GM23338 (cell line): ENCODE measurements around the gene RPS3A. TPM values are rescaled to one million over a fixed set of nuclear protein-coding genes. Genes with fewer than 3 reads are reported as not detected.

Experiments used
- CREB1 ChIP-seq: fragments of 250-450 bp; sonication (Bioruptor Pico); IDR thresholded peaks from 2 replicates; pipeline ENCODE4 v1.5.0; 2020; ENCODE audit warnings: low read depth, mild to moderate bottlenecking, moderate library complexity
- EZH2 ChIP-seq: fragments of 200-600 bp; sonication (generic); IDR thresholded peaks from one replicate; pipeline ENCODE4 v1.8.0; 2017; ENCODE audit warnings: antibody characterized with exemption, mild to moderate bottlenecking, low read depth; ENCODE audit not compliant: unreplicated experiment
- EZH2phosphoT487 ChIP-seq: fragments of 200-600 bp; sonication (generic); IDR thresholded peaks from one replicate; pipeline ENCODE4 v1.8.1; 2018; ENCODE audit warnings: antibody characterized with exemption; ENCODE audit not compliant: unreplicated experiment
- JUNB ChIP-seq: IDR thresholded peaks from one replicate; pipeline ENCODE4 v1.6.1; 2016; ENCODE audit warnings: antibody characterized with exemption; ENCODE audit not compliant: unreplicated experiment
- NANOG ChIP-seq: IDR thresholded peaks from 2 replicates; pipeline ENCODE4 v1.6.1; 2016; ENCODE audit warnings: antibody characterized with exemption, borderline replicate concordance
- POLR2AphosphoS5 ChIP-seq: IDR thresholded peaks from 2 replicates; pipeline ENCODE4 v1.6.1; 2016; ENCODE audit warnings: antibody characterized with exemption, low read depth
- STAT1 ChIP-seq: IDR thresholded peaks from one replicate; pipeline ENCODE4 v1.6.1; 2016; ENCODE audit warnings: antibody characterized with exemption; ENCODE audit not compliant: unreplicated experiment
- ZNF114 ChIP-seq: fragments of 250-450 bp; sonication (Bioruptor Pico); IDR thresholded peaks from 2 replicates; pipeline ENCODE4 v1.5.0; 2020; ENCODE audit warnings: mild to moderate bottlenecking, moderate library complexity
- polyA plus RNA-seq: library from polyadenylated mRNA; unstranded; fragments of >200 nt; fragmentation: Nextera tagmentation; extraction: Ambion mirVana; gene quantifications from 2 replicates; pipeline ENCODE4 v1.2.1, GENCODE V29; 2016
- total RNA-seq: library from RNA; depleted of rRNA; stranded (reverse); fragments of >200 nt; shearing (Covaris generic); gene quantifications from 2 replicates; pipeline ENCODE4 v1.2.3, GENCODE V29; 2014
- TF ChIP-seq, protein P1 (sequence below): fragments of 250-450 bp; sonication (Bioruptor Pico); IDR thresholded peaks from 2 replicates; pipeline ENCODE4 v1.5.0; 2020; ENCODE audit warnings: mild to moderate bottlenecking, moderate library complexity
- TF ChIP-seq, protein P2 (sequence below): IDR thresholded peaks from 2 replicates; pipeline ENCODE4 v1.6.1; 2016; ENCODE audit warnings: antibody characterized with exemption
- TF ChIP-seq, protein P3 (sequence below): IDR thresholded peaks from one replicate; pipeline ENCODE4 v1.6.1; 2018; ENCODE audit warnings: antibody characterized with exemption; ENCODE audit not compliant: unreplicated experiment
- TF ChIP-seq, protein P4 (sequence below), 2 experiments: fragments of 200-600 bp in 1 of 2; sonication (generic) in 1 of 2; conservative IDR thresholded peaks; 2 replicates each; pipeline versions ENCODE4 v1.5.1 to v1.6.1; 2016 to 2017; ENCODE audit warnings: antibody characterized with exemption in 2 of 2, low read depth in 2 of 2, mild to moderate bottlenecking in 2 of 2, moderate library complexity in 1 of 2

RPS3A gene
- total and polyA plus RNA-seq, 2 experiments from 2014 or later = 2,486 to 3,506 TPM

DNA sequence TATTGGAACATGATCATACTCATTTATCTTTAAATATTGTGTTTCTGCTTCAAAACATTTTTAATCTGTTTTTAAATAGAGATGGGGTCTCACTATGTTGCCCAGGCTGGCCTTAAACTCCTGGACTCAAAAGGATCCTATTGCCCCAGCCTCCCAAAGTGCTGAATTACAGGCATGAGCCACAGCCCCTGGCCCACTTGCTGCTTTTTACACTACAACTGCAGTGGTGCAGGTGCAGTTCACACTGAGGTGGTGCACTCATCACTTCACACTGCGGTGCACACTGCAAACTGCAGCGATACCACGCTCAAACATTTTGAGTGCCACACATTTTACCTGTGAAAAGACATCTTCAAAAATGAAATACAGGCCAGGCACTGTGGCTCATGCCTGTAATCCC lies 10.8 kb downstream of the RPS3A start (continued):
- TF ChIP-seq, protein P1, sequence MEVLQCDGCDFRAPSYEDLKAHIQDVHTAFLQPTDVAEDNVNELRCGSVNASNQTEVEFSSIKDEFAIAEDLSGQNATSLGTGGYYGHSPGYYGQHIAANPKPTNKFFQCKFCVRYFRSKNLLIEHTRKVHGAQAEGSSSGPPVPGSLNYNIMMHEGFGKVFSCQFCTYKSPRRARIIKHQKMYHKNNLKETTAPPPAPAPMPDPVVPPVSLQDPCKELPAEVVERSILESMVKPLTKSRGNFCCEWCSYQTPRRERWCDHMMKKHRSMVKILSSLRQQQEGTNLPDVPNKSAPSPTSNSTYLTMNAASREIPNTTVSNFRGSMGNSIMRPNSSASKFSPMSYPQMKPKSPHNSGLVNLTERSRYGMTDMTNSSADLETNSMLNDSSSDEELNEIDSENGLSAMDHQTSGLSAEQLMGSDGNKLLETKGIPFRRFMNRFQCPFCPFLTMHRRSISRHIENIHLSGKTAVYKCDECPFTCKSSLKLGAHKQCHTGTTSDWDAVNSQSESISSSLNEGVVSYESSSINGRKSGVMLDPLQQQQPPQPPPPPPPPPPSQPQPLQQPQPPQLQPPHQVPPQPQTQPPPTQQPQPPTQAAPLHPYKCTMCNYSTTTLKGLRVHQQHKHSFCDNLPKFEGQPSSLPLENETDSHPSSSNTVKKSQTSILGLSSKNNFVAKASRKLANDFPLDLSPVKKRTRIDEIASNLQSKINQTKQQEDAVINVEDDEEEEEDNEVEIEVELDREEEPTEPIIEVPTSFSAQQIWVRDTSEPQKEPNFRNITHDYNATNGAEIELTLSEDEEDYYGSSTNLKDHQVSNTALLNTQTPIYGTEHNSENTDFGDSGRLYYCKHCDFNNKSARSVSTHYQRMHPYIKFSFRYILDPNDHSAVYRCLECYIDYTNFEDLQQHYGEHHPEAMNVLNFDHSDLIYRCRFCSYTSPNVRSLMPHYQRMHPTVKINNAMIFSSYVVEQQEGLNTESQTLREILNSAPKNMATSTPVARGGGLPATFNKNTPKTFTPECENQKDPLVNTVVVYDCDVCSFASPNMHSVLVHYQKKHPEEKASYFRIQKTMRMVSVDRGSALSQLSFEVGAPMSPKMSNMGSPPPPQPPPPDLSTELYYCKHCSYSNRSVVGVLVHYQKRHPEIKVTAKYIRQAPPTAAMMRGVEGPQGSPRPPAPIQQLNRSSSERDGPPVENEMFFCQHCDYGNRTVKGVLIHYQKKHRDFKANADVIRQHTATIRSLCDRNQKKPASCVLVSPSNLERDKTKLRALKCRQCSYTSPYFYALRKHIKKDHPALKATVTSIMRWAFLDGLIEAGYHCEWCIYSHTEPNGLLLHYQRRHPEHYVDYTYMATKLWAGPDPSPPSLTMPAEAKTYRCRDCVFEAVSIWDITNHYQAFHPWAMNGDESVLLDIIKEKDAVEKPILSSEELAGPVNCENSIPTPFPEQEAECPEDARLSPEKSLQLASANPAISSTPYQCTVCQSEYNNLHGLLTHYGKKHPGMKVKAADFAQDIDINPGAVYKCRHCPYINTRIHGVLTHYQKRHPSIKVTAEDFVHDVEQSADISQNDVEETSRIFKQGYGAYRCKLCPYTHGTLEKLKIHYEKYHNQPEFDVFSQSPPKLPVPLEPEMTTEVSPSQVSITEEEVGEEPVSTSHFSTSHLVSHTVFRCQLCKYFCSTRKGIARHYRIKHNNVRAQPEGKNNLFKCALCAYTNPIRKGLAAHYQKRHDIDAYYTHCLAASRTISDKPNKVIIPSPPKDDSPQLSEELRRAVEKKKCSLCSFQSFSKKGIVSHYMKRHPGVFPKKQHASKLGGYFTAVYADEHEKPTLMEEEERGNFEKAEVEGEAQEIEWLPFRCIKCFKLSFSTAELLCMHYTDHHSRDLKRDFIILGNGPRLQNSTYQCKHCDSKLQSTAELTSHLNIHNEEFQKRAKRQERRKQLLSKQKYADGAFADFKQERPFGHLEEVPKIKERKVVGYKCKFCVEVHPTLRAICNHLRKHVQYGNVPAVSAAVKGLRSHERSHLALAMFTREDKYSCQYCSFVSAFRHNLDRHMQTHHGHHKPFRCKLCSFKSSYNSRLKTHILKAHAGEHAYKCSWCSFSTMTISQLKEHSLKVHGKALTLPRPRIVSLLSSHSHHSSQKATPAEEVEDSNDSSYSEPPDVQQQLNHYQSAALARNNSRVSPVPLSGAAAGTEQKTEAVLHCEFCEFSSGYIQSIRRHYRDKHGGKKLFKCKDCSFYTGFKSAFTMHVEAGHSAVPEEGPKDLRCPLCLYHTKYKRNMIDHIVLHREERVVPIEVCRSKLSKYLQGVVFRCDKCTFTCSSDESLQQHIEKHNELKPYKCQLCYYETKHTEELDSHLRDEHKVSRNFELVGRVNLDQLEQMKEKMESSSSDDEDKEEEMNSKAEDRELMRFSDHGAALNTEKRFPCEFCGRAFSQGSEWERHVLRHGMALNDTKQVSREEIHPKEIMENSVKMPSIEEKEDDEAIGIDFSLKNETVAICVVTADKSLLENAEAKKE (CRISPR knock-in tag) = no peak
- no peak for TF ChIP-seq STAT1
- no peak for TF ChIP-seq EZH2phosphoT487
- TF ChIP-seq, protein P2, sequence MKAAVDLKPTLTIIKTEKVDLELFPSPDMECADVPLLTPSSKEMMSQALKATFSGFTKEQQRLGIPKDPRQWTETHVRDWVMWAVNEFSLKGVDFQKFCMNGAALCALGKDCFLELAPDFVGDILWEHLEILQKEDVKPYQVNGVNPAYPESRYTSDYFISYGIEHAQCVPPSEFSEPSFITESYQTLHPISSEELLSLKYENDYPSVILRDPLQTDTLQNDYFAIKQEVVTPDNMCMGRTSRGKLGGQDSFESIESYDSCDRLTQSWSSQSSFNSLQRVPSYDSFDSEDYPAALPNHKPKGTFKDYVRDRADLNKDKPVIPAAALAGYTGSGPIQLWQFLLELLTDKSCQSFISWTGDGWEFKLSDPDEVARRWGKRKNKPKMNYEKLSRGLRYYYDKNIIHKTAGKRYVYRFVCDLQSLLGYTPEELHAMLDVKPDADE = no peak
- no peak for TF ChIP-seq POLR2AphosphoS5
- no peak for TF ChIP-seq ZNF114 (CRISPR knock-in tag)
- no peak for TF ChIP-seq CREB1 (CRISPR knock-in tag)
- TF ChIP-seq, protein P3, sequence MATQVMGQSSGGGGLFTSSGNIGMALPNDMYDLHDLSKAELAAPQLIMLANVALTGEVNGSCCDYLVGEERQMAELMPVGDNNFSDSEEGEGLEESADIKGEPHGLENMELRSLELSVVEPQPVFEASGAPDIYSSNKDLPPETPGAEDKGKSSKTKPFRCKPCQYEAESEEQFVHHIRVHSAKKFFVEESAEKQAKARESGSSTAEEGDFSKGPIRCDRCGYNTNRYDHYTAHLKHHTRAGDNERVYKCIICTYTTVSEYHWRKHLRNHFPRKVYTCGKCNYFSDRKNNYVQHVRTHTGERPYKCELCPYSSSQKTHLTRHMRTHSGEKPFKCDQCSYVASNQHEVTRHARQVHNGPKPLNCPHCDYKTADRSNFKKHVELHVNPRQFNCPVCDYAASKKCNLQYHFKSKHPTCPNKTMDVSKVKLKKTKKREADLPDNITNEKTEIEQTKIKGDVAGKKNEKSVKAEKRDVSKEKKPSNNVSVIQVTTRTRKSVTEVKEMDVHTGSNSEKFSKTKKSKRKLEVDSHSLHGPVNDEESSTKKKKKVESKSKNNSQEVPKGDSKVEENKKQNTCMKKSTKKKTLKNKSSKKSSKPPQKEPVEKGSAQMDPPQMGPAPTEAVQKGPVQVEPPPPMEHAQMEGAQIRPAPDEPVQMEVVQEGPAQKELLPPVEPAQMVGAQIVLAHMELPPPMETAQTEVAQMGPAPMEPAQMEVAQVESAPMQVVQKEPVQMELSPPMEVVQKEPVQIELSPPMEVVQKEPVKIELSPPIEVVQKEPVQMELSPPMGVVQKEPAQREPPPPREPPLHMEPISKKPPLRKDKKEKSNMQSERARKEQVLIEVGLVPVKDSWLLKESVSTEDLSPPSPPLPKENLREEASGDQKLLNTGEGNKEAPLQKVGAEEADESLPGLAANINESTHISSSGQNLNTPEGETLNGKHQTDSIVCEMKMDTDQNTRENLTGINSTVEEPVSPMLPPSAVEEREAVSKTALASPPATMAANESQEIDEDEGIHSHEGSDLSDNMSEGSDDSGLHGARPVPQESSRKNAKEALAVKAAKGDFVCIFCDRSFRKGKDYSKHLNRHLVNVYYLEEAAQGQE = no peak
- TF ChIP-seq, protein P4, sequence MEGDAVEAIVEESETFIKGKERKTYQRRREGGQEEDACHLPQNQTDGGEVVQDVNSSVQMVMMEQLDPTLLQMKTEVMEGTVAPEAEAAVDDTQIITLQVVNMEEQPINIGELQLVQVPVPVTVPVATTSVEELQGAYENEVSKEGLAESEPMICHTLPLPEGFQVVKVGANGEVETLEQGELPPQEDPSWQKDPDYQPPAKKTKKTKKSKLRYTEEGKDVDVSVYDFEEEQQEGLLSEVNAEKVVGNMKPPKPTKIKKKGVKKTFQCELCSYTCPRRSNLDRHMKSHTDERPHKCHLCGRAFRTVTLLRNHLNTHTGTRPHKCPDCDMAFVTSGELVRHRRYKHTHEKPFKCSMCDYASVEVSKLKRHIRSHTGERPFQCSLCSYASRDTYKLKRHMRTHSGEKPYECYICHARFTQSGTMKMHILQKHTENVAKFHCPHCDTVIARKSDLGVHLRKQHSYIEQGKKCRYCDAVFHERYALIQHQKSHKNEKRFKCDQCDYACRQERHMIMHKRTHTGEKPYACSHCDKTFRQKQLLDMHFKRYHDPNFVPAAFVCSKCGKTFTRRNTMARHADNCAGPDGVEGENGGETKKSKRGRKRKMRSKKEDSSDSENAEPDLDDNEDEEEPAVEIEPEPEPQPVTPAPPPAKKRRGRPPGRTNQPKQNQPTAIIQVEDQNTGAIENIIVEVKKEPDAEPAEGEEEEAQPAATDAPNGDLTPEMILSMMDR (conservative IDR thresholded peaks at IDR 0.05; ENCODE audit: low read depth in 2 of 2) = no peak
- TF ChIP-seq EZH2 = no peak
- no peak for TF ChIP-seq NANOG
- no peak for TF ChIP-seq JUNB
